NOMO-1 treated with dmso at 0.1 percent for 144 hours (cell line): ENCODE results near the gene PLD1.

Experiments used
- DNase-seq: peaks from one replicate; lab custom pipeline; 2025; ENCODE audit not compliant: unreplicated experiment; lab: John Stamatoyannopoulos, UW

The PLD1 gene

DNA sequence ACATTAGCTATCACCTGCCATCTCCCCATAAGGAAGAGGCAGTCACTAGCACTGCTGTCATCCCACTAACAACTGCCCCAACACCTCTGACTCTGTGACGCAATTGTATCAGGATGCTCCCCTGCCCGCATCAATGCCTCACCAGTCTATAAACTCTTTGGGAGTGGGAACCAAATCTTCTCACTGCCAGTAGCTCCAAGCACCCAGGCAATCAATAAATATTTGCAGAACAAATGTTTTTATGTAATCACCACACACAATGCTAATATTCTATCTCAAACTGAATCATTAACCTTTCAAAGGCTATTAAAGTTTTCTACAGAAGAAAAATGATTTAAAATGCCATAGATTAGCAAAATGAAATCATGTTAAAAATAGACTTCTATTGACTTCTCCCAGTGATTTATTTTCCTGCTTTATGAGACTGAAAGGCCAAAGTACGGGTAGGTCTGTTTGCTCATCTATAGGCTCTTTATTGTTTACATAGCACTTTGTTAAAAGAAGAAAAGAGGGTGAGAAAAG lies 131.3 kb downstream of the PLD1 start:
- no peak for DNase-seq

DNA sequence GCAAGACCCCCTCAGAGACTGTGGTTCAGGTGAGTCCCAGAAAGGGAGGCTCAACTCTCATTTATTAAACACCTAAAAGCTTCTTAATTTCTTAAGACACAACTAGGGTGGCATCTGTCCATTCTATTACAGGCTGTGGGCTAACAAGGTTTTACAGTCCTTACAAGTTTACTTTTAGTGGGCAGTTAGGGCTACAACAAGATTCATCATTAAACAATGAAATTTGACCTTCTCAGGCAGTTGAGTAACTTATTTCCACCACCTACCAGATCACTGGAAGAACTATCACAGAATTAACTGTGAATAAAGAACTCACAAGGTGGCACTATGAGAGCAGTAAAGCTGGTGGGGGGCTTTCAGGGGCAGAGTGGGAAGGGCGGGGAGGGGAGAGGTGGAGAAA lies 132.6 kb downstream of the PLD1 start:
- DNase-seq, result no peak

DNA sequence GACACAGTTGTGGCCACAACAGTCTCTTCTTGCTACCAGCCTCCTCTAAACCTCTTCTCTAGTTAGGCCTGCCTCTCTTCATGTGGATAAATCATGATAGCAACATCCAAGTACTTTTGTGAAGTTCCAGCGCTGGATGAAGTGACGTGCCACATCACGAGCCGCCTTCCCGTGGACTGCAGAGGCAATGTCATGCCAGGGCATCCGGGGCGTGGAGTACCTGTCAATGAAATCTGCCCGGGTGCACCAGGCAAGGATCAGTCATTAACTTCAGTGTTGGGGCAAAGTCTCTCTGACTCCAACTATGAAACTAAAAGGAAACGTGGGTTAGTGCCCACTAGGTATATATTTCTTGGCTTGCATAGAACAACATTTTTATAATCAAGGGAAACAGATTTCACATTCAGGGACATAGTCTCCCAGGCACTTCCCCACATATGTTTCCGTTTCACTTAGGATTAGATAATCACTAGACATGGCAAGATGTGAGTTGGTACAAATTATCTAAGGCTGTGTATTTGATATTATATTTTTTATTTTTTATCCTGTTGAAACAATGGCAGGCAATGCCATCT lies 133.6 kb downstream of the PLD1 start:
- DNase-seq, result no peak

DNA sequence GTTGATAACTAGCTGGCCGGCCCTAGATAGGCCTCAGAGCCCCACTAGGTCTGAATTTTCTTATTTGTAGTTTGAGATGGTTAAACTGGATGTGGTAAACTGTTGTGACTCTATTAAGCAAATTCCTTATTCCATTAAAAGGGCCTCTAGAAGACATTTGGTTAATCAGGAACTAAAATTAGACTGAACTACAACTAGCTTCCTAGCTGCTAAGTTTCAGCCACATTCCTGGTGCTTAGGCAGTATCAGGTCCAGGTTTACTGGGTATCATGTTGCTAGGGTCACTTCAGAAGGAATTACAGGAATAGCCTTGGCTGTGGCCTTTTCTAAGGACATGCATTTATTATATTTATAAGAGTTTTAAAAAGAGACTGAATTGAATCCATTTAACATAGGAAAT lies 136.3 kb downstream of the PLD1 start:
- no peak for DNase-seq

DNA sequence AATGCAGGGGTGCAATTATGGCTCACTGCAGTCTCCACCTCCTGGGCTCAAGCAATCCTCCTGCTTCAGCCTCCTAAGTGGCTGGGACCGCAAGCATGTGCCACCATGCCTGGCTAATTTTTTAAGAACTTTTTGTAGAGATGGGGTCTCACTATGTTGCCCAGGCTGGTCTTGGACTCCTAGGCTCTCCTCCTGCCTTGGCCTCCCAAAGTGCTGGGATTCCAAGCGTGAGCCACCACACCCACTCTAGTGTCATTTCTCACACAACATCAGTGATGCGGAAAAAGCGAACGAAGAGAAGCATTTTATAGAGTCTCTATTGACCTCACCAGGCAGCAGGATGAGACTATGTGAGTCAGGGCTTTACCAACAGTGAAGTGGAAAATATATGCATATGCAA lies 137.7 kb downstream of the PLD1 start:
- DNase-seq, result no peak

DNA sequence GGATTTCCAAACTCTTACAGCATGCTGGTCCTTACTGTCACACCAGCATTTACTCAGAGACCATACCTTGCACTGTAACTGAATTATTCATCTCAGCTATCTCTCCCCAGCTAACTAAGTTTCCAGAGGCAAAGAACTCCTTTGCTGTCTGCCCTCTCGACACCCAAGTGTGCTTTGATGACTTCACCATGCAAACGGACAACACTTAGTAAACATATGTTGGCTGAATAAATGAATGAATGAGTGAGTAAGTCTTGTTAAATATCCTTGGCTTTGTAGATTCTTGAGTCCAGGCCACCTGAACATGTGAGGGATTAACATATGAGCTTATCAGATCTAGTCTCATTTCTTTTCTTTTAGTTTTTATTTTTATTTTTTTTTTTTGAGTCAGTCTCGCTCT lies 138.2 kb downstream of the PLD1 start:
- DNase-seq, result no peak

DNA sequence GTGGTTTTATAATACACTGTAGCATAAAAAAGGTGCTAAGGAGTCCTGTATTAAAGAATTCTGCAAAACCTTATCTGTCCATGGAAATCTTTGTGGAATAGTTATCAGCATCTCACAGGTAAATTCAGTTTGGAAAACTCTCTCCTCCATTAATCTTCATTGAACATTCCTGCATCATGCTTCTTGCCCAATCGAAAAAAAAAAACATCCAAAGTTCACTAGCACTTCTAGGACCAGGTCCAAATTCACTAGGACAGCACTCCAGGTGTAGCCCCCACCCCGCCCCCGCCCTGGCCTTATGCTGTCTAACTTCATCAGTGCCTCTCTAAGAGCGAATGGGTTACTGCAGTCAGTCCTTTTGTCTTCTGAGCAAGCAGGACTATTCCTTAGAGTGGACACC lies 138.6 kb downstream of the PLD1 start:
- no peak for DNase-seq

DNA sequence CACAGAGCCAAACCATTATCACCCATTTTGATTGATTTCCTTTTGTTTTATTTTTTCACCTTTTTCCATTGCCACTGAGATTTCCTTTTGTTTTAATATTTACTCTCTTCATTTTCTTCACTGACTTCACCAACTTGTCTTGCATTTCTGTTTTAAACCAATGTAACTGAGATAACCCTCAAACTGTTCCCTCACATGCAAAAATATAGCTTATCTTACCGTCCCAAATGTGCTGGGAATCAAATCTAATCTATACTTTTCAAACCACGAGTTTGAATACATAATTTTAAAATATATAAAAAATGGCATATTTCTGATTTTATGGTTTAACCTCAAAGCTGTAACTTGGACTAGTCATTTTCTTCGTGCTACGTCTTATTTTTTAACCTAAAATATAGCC lies 143.8 kb downstream of the PLD1 start:
- DNase-seq, result no peak

DNA sequence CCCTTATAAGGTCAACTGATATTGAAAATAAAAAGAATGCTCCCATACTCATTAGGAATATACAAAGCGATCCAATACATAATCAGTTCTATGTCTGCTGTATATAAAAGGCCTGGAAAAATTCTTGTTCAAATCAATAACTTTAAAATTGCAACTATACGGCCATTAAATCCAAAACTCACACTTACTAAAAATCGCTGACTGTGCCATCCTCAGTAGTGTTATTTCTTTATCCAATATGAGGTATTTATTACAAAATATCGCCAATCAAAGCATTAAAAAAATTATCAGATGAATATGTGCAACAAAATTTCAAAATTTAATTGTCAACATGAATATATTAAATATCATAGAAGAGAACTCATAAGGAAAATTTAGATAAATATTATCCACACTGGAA lies 146.5 kb downstream of the PLD1 start:
- DNase-seq, result no peak

DNA sequence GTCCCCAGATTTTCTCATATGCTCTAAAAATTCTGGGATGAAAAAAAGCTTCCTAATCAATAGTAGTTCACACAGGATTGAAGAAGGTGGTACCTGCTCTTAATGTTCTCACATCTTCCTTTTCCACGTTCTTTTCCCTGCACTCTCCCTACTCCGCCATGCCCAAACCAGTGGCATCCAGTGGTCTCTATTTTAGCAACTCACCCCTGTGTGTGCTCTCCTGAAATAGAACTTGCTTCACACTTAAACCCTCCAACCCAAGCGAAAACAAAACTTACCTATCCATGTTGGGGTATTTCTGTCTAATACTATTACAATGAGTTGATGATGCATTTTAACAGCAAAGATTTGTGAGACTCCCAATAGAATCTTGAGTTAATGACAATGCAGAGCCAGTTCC lies 148.8 kb downstream of the PLD1 start:
- DNase-seq, result no peak

DNA sequence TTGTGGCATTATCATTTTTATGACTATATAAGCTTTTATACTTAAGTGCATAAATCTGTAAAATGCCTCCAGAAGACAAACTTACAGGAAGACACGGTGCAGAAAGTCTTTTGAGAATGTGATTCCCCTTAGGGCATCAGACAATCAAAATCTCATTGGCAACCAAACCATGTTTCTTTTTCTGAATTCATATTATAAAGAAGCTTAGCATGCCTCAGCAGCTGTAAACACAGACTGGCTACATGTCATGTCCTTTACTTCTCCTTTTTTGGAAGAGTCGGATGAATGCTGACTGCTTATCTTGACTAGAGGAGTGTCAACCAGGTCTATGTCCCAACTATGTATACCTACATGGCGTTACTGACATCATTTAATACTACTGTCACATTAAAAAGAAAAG lies 150.1 kb downstream of the PLD1 start:
- no peak for DNase-seq

DNA sequence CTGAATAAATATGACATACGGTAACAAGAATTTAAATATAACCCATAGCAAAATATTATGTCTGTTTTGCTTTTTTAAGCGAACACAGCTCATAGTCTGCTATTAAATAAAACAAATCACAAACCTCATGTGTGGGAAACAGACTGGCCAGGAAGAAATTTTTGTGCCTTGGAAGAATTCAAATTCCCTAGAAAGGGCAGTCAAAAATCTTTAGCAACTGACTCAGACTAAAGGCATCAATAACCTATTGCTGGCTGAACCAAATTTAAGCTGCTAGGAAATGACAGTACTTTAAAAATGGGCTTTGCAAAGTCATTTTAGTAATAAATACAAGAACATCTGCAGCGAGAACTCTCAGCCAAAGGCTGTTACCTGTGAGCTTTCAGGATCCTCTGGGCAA lies 151.4 kb downstream of the PLD1 start:
- DNase-seq, result no peak

DNA sequence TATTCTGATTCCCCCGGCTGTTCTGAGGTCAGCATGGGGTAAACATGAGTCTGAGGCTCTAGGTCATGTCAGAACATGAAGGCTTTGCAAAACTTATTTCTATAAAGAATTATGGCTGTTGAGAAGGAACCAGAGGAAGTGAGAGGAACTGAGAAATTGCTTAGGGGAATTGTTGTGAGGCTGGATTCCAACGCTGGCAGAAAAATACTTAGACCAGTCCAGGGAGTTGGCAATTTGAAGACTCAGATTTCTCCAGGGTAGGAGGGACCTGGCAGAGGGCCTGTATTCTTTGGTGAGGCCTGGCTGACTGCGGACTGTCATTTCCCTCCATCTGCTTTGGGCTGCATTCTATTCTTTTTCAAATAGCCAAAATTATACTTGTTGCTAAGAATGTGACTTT lies 155.5 kb downstream of the PLD1 start:
- DNase-seq, result peak; percentile 70

DNA sequence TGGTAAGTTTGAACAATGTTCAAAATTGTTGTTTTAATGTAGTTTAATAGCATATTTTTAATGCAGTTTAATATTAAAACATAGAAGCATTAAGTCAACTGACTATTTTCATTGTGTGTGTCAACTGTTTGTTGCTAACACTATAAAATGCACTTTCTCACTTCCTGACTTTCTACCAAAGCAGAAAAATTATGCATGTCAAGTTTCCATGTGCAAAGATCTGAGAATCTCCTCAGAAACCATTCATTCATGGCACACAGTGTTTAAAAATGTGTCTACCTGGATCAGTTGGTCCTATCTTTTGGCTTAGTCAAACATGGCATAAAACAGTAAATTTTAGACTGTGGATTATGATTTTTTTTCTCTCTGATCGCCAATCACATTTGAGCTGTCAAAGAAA lies 156.0 kb downstream of the PLD1 start:
- DNase-seq, result no peak

DNA sequence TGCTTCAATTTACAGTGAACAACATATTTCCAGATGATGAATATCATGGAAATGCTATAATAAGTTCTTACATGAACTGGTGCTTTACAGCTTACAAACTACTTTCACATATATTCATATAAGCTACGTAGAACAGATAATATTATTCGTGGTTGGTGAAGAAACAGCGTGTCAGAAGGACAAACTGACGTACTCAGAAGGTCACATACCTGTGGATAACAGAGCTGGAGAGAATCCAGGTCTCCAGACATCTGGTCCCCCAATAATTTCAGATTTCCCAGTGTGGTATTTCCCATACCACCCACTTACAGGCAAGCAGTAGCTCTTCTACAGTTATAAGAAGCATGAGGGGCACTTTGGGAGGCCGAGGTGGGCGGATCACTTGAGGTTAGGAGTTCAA lies 156.6 kb downstream of the PLD1 start:
- DNase-seq, result no peak

DNA sequence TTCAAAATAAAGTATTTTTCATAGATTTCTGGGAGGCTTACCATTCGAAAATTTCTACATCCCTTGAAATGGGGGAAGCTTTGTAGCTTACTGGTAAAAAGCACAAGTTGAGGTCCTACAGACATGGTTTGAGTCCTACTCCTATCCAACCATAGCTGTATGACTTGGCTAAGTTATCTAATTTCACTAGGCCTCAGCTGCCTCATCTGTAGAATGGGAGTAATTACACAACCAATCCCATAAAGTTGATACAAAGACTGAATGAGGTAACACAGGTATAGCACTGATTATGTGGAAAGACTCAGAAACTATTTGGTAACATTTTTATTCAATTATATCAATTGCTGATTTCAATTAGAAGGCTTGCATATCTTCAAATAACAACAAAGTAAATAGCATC lies 157.4 kb downstream of the PLD1 start:
- DNase-seq, result no peak

DNA sequence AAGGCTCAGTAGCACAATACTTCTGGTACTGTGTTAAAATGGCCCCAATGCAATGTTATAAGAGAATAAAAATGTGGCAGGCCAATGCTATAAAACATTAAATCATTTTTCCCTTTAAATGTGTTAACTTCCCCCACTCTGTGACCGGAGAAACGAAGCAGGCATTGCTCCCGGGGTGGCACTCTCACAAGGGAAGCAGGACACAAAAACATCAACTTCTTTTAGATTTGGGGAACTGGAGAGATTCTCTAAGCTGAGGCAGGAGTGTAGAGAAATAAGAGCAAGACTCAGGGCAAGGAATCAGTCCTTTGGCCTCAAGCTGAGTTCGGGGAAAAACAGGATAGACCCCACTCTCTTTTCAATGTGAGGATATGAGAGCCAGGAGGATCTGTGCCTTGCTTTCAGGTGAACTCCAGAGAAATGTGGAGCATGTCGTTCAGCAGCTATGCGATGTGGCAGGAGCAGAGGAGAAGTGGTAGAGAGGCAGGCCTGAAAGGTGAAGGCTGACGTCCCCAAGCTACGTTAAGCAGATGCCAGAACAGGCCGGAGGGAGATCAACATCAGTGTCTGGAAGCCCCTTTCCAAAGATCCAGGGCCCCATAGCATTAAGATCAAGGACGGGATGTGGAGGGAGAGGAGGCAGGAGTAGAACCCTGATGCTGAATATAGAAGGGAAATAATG lies 160.2 kb downstream of the PLD1 start:
- DNase-seq, result no peak

DNA sequence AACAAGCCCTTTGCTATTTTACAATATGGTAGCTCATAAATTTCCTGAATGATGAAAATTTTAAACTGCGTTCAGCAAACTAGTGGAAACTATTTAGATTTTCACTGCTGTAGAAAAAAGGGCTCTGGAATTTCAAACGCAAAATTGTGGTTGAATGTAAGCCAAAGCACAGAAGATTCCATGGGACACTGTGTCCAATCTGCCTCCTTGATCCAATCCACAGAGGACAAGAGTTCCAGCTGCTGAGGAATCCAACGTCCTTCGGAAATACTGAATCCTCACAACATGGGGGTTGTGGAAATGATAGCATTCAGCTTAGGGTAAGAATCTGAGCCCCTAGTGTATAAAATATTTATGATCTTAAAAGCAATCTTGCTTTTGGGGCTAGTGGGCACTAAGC lies 161.0 kb downstream of the PLD1 start:
- no peak for DNase-seq

DNA sequence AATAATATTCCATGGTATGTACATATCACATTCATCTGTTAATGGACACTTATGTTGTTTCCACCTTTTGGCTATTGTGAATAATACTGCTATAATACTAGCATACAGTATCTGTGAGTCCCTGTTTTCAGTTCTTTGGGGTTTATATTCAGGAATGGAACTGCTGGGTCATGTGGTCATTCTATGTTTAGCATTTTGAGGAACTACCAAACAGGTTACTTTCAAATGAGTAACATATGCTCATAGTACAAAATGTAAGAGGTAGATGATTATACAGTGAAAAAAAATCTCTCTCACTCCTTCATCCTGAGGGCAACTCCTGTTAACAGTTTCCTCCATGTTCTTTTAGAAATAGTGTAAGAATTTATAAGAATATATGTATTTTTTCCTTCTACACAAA lies 162.2 kb downstream of the PLD1 start:
- DNase-seq, result peak; percentile 15

DNA sequence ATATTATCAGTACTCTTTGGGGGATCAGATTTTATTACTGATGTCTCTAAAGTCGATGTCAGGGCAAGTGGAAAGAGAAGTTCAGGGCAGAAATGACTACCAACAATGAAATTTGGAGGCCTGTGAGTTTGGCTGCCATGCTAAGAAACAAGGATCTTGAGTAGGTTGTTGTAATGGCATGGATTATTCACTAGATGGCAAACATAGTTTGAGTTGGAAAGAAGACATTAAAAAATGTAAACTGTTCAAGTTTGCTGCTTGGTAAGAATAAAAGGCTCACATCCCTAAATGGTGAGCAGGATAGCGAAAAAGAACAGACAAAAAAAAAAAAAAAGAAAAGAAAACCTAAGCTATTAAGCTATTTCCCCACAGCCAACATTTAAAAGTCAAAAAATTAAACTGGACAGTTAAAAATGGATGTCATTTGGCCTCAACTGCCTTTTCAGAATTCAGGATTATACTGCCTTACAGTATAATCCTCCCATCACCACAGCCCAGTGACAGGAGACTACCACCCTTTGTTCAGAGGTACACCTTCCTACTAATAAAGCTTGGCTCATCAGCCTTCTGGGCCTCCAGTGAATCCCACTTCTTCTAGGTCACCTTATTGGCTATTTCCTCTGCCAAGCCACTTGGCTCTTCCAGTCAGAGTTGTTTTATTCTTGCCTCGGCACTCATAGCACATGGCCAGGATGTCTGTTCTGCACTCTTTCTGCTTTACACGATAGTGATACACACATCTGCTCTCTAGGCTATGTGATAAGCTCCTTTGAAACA lies 163.7 kb downstream of the PLD1 start:
- peak; percentile 44 for DNase-seq

DNA sequence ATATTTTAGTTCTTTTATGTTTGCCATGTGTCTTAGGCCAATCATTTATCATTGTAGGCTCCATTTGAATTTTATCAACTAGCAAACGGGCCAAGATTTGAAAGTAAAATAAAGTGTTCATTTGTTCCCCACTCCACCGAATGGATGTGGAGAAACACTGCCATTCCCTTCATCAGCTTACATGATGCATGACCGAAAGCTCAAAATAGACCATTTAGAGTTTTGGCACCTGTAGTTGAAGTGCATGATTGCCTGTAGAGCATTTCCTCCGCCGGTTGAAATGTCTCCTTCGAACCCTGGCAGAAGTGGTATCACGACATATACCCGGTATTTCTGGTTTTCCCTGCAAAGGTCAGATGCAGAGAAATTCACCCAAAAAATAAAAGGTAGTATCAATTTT lies 165.6 kb downstream of the PLD1 start:
- no peak for DNase-seq

DNA sequence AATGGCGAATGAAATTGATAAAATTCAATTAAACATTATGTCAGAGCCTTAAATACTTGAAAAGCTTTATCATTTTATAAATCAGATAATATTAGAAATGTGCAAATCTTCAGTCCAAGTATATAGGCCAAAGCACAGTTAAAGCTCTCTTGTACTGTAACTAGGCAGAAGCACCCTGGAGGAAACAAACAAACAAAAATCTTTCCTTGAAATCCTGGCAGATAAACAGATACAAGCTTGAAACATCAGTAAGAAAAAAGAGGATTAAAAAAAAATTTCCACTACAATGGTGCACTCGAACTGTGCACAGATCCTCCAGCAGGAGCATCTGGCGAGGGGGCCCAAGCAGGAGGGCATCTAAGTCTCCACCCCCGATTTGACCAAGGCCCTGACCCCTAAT lies 166.6 kb downstream of the PLD1 start:
- DNase-seq, result no peak
